T-cell (primary cell): ENCODE measurements around the gene CLEC16A. TPM values are rescaled to one million over a fixed set of nuclear protein-coding genes. Genes with fewer than 3 reads are reported as not detected.

Experiments
- ATAC-seq, 4 experiments: fragments of 200-7000 bp in 3 of 4; fragments of 150-1000 bp in 1 of 4; cut with Tn5 transposase; replicated peaks in 1 of 4; 1 replicate in 3 of 4; 2 replicates in 1 of 4; pipeline ENCODE4 v1.10.0; 2021; ENCODE audit warnings: moderate library complexity in 3 of 4, mild to moderate bottlenecking in 2 of 4, moderate number of reproducible peaks in 1 of 4
- CTCF ChIA-PET, 2 donors: fragments of 300-600 bp; sonication (Branson Sonifier 250); formaldehyde crosslinking; loops; one replicate each; lab custom pipeline; 2022; ENCODE audit warnings: antibody characterized with exemption in 2 of 2; lab: Charles Lee
- POLR2A ChIA-PET, 2 donors: fragments of 300-600 bp; sonication (Branson Sonifier 250); formaldehyde crosslinking; loops; one replicate each; lab custom pipeline; 2022; ENCODE audit warnings: antibody characterized with exemption in 2 of 2; lab: Charles Lee
- DNase-seq, 35 experiments: peaks; one replicate each; pipeline versions ENCODE4 v3.0.0 to v3.0.0-alpha.2; 2013 to 2023
- H3K27ac ChIP-seq: one replicate; pipeline ENCODE4 v1.5.1; 2013; ENCODE audit warnings: low read length
- H3K27me3 ChIP-seq, 2 experiments: replicated peaks in 1 of 2; 1 replicate in 1 of 2; 2 replicates in 1 of 2; pipeline versions ENCODE4 v1.6.1 to v1.7.0; 2013; ENCODE audit warnings: low read length in 1 of 2, mixed read lengths in 1 of 2; ENCODE audit not compliant: control insufficient read depth in 2 of 2, insufficient read depth in 2 of 2; ENCODE audit errors: extremely low read depth in 1 of 2
- H3K36me3 ChIP-seq, 2 donors: 1 replicate in 1 of 2; 2 replicates in 1 of 2; pipeline versions ENCODE4 v1.6.1 to v1.7.0; 2013; ENCODE audit warnings: low read length in 1 of 2; ENCODE audit not compliant: control insufficient read depth in 2 of 2, insufficient read depth in 1 of 2; ENCODE audit errors: extremely low read depth in 1 of 2
- H3K4me1 ChIP-seq, 2 experiments: 1 replicate in 1 of 2; 2 replicates in 1 of 2; pipeline versions ENCODE4 v1.6.1 to v1.7.0; 2013; ENCODE audit warnings: low read length in 2 of 2, mixed read lengths in 1 of 2; ENCODE audit not compliant: insufficient read depth in 2 of 2, control insufficient read depth in 1 of 2; ENCODE audit errors: extremely low read depth in 1 of 2
- H3K4me3 ChIP-seq, 2 donors: 1 replicate in 1 of 2; 2 replicates in 1 of 2; pipeline versions ENCODE4 v1.5.1 to v1.7.0; 2013; ENCODE audit warnings: mild to moderate bottlenecking in 2 of 2, low read length in 1 of 2, moderate library complexity in 1 of 2; ENCODE audit not compliant: control insufficient read depth in 1 of 2; ENCODE audit errors: extremely low read depth in 1 of 2
- H3K9me3 ChIP-seq: 2 replicates; pipeline ENCODE4 v1.7.0; 2013
- H3K27ac Mint-ChIP-seq, 2 donors: one replicate each; pipeline ENCODE4 v1.8.0; 2020 to 2021; ENCODE audit warnings: mild to moderate bottlenecking in 2 of 2, mixed read lengths in 2 of 2
- H3K27me3 Mint-ChIP-seq, 2 donors: one replicate each; pipeline ENCODE4 v1.8.0; 2021 to 2022; ENCODE audit warnings: mixed read lengths in 2 of 2
- H3K36me3 Mint-ChIP-seq: one replicate; pipeline ENCODE4 v1.8.0; 2021; ENCODE audit warnings: mixed read lengths
- H3K4me1 Mint-ChIP-seq, 3 donors: one replicate each; pipeline ENCODE4 v1.8.0; 2020 to 2022; ENCODE audit warnings: mixed read lengths in 3 of 3, mild to moderate bottlenecking in 1 of 3
- H3K4me3 Mint-ChIP-seq, 3 donors: one replicate each; pipeline ENCODE4 v1.8.0; 2020 to 2022; ENCODE audit warnings: mild to moderate bottlenecking in 3 of 3, mixed read lengths in 3 of 3, moderate library complexity in 3 of 3
- H3K9me3 Mint-ChIP-seq, 3 donors: one replicate each; pipeline ENCODE4 v1.8.0; 2020 to 2022; ENCODE audit warnings: mixed read lengths in 3 of 3
- WGBS: methylation state at CpG from one replicate; pipeline ENCODE4 v1.1.5; 2013; ENCODE audit warnings: missing lambda C conversion rate; ENCODE audit not compliant: insufficient coverage; 5-methylcytosine and 5-hydroxymethylcytosine counted together
- total RNA-seq, 35 experiments: library from RNA in 6 of 35; stranded (reverse) in 6 of 35; fragments of 120-200 nt in 1 of 35; gene quantifications; one replicate each; pipeline versions ENCODE4 v1.2.1 to v1.2.4 and lab custom pipeline; 2013 to 2026

Gene CLEC16A
- total RNA-seq, 5 donors from 2014 or later (not counting 1 experiment from before 2014, with no cell fraction given), result 27.4 to 34.6 (median 28.7) TPM

GRCh38 chr16:10902999-10903398 is 41.4 kb upstream of the CLEC16A start:
- ChIA-PET CTCF (interaction anchor here in 1 of 2 donors (0.9 kb wide), 1 partner anchor 16 kb away, joined by 3 read pairs; no protein-coding TSS in a partner anchor), POLR2A (interaction anchor here in 1 of 2 donors (0.5 kb wide), 1 partner anchor 115 kb away, joined by 3 read pairs; no protein-coding TSS in a partner anchor)
- peaks cover 0 to 12% of the 10 kb centered on the region in 2 donors for H3K36me3 ChIP-seq
- Mint-ChIP-seq H3K4me3 (no peak overlapping the region), H3K27me3 (no peaks in the 10 kb centered on the region), H3K9me3 (peaks cover 0 to 11% (median 3%) of the 10 kb centered on the region in 3 donors), H3K27ac (no peak overlapping the region), H3K36me3 (peaks cover 14% of the 10 kb centered on the region), H3K4me1 (no peaks in the 10 kb centered on the region)
- H3K4me1 ChIP-seq, result no peaks in the 10 kb centered on the region
- no peak overlapping the region for H3K4me3 ChIP-seq
- no peaks in the 10 kb centered on the region for H3K9me3 ChIP-seq
- ATAC-seq (no peak), DNase-seq (no peak)
- H3K27ac ChIP-seq, result no peak overlapping the region
- no peaks in the 10 kb centered on the region for H3K27me3 ChIP-seq
- WGBS, result 100% methylated on average over 1 of the region's 1 CpG

- H3K4me1 Mint-ChIP-seq, result no peaks in the 10 kb centered on the region
- ATAC-seq, result no peak
- ChIA-PET CTCF (no interaction called here), POLR2A (no interaction called here)
- Histone ChIP-seq H3K4me3 (no peak overlapping the region), H3K36me3 (peaks cover 0 to 12% of the 10 kb centered on the region in 2 donors), H3K9me3 (no peaks in the 10 kb centered on the region), H3K27ac (no peak overlapping the region), H3K27me3 (no peaks in the 10 kb centered on the region), H3K4me1 (no peaks in the 10 kb centered on the region)
- H3K27me3 Mint-ChIP-seq, result no peaks in the 10 kb centered on the region
- no peak overlapping the region for H3K27ac Mint-ChIP-seq
- H3K36me3 Mint-ChIP-seq, result peaks cover 13% of the 10 kb centered on the region
- DNase-seq, result no peak
- WGBS, result 92% methylated on average over 15 of the region's 19 CpGs
- peaks cover 0 to 11% (median 3%) of the 10 kb centered on the region in 3 donors for H3K9me3 Mint-ChIP-seq
- H3K4me3 Mint-ChIP-seq, result no peak overlapping the region
These were observed 37.9 kb upstream of the CLEC16A start for GRCh38 chr16:10906482-10906881.

GRCh38 chr16:10906914-10907756 is 37.2 kb upstream of the CLEC16A start:
- ATAC-seq, result no peak
- Mint-ChIP-seq H3K27ac (no peak overlapping the region), H3K4me3 (no peak overlapping the region), H3K36me3 (peaks cover 13% of the 10 kb centered on the region), H3K27me3 (no peaks in the 10 kb centered on the region), H3K4me1 (no peaks in the 10 kb centered on the region), H3K9me3 (peaks cover 0 to 11% (median 3%) of the 10 kb centered on the region in 3 donors)
- ChIA-PET CTCF (no interaction called here), POLR2A (interaction anchor here in 1 of 2 donors (0.5 kb wide), 1 partner anchor 1128 kb away, joined by 3 read pairs; no protein-coding TSS in a partner anchor)
- Histone ChIP-seq H3K4me1 (no peaks in the 10 kb centered on the region), H3K27ac (no peak overlapping the region), H3K4me3 (no peak overlapping the region), H3K36me3 (peaks cover 0 to 9% of the 10 kb centered on the region in 2 donors), H3K27me3 (no peaks in the 10 kb centered on the region), H3K9me3 (no peaks in the 10 kb centered on the region)
- WGBS, result 94% methylated on average over 46 of the region's 46 CpGs
- DNase-seq, result no peak

GRCh38 chr16:10907757-10908045 is 36.7 kb upstream of the CLEC16A start:
- CTCF ChIA-PET, result no interaction called here
- no peak for DNase-seq
- no peaks in the 10 kb centered on the region for H3K27me3 Mint-ChIP-seq
- H3K4me1 ChIP-seq, result no peaks in the 10 kb centered on the region
- no peaks in the 10 kb centered on the region for H3K9me3 ChIP-seq
- peaks cover 0 to 7% of the 10 kb centered on the region in 2 donors for H3K36me3 ChIP-seq
- no peak for ATAC-seq
- whole genome bisulfite sequencing, result 95% methylated on average over 19 of the region's 21 CpGs
- POLR2A ChIA-PET, result interaction anchor here in 1 of 2 donors (0.5 kb wide), 1 partner anchor 1127 kb away, joined by 3 read pairs; no protein-coding TSS in a partner anchor
- no peak overlapping the region for H3K4me3 Mint-ChIP-seq
- no peak overlapping the region for H3K4me3 ChIP-seq
- H3K9me3 Mint-ChIP-seq, result peaks cover 0 to 6% (median 1%) of the 10 kb centered on the region in 3 donors
- H3K27ac Mint-ChIP-seq, result no peak overlapping the region
- H3K27ac ChIP-seq, result no peak overlapping the region
- no peaks in the 10 kb centered on the region for H3K27me3 ChIP-seq
- H3K4me1 Mint-ChIP-seq, result no peaks in the 10 kb centered on the region
- H3K36me3 Mint-ChIP-seq, result peaks cover 8% of the 10 kb centered on the region

- Histone ChIP-seq H3K27ac (no peak overlapping the region), H3K36me3 (peaks cover 0 to 5% of the 10 kb centered on the region in 2 donors), H3K4me3 (no peak overlapping the region), H3K27me3 (no peaks in the 10 kb centered on the region), H3K9me3 (no peaks in the 10 kb centered on the region), H3K4me1 (no peaks in the 10 kb centered on the region)
- Mint-ChIP-seq H3K4me3 (no peak overlapping the region), H3K36me3 (peaks cover 4% of the 10 kb centered on the region), H3K27me3 (no peaks in the 10 kb centered on the region), H3K27ac (no peak overlapping the region), H3K9me3 (no peaks in the 10 kb centered on the region), H3K4me1 (peaks cover 0 to 2% (median 0%) of the 10 kb centered on the region in 3 donors)
- ChIA-PET CTCF (interaction anchor here (0.6 to 0.9 kb wide), 4 partner anchors 91 to 1906 kb away, joined by 3 to 5 read pairs (median 4); no protein-coding TSS in a partner anchor), POLR2A (no interaction called here)
- ATAC-seq (no peak), DNase-seq (no peak)
These were observed 33.1 kb upstream of the CLEC16A start for GRCh38 chr16:10911267-10911666.

GRCh38 chr16:10916534-10916933 is 27.8 kb upstream of the CLEC16A start:
- ChIA-PET CTCF (interaction anchor here in 1 of 2 donors (0.7 kb wide), 1 partner anchor 733 kb away, joined by 4 read pairs; no protein-coding TSS in a partner anchor), POLR2A (no interaction called here)
- DNase-seq (no peak), ATAC-seq (no peak)
- no peak overlapping the region for H3K27ac ChIP-seq
- H3K4me1 Mint-ChIP-seq, result peaks cover 0 to 6% (median 4%) of the 10 kb centered on the region in 3 donors
- no peaks in the 10 kb centered on the region for H3K36me3 Mint-ChIP-seq
- no peaks in the 10 kb centered on the region for H3K9me3 Mint-ChIP-seq
- H3K4me1 ChIP-seq, result peaks cover 0 to 7% of the 10 kb centered on the region in 2 experiments
- WGBS, result 50% methylated on average over 2 of the region's 3 CpGs
- H3K27me3 ChIP-seq, result no peaks in the 10 kb centered on the region
- no peak overlapping the region for H3K27ac Mint-ChIP-seq
- peaks cover 0 to 3% of the 10 kb centered on the region in 2 donors for H3K36me3 ChIP-seq
- no peaks in the 10 kb centered on the region for H3K27me3 Mint-ChIP-seq
- H3K4me3 Mint-ChIP-seq, result no peak overlapping the region
- no peaks in the 10 kb centered on the region for H3K9me3 ChIP-seq
- no peak overlapping the region for H3K4me3 ChIP-seq
